Panc1 (cell line): ENCODE data around the gene MOV10L1. TPM values are rescaled to one million over a fixed set of nuclear protein-coding genes. Genes with fewer than 3 reads are reported as not detected.

Experiments
- ATAC-seq: fragments of 200-7000 bp; cut with Tn5 transposase; 2 replicates; pipeline ENCODE4 v1.9.1; 2020; ENCODE audit warnings: mild to moderate bottlenecking, moderate library complexity
- BruUV-seq: library from RNA; stranded (reverse); fragments of 400-500 nt; replicated peaks from 2 replicates; lab custom pipeline; 2021; lab: Mats Ljungman, UMichigan
- CTCF ChIA-PET: fragments of 300-600 bp; sonication (Branson Sonifier 250); formaldehyde crosslinking; loops from one replicate; lab custom pipeline; 2022; ENCODE audit warnings: antibody characterized with exemption; lab: Charles Lee
- POLR2A ChIA-PET: fragments of 300-600 bp; sonication (Branson Sonifier 250); formaldehyde crosslinking; loops from one replicate; lab custom pipeline; 2022; ENCODE audit warnings: antibody characterized with exemption; lab: Charles Lee
- DNase-seq: peaks from one replicate; pipeline ENCODE4 v3.0.0-alpha.2; 2010; ENCODE audit warnings: low read depth, low spot score
- H3K27ac ChIP-seq: 2 replicates; pipeline ENCODE4 v1.5.1; 2011; ENCODE audit warnings: mild to moderate bottlenecking, low read length, inconsistent platforms
- H3K27me3 ChIP-seq: fragments of 200-500 bp; sonication (Bioruptor generic); 2 replicates; pipeline ENCODE4 v1.6.0; 2014; ENCODE audit warnings: low read length, inconsistent platforms; ENCODE audit not compliant: control insufficient read depth, insufficient read depth
- H3K36me3 ChIP-seq: fragments of 200-500 bp; sonication (Bioruptor generic); 2 replicates; pipeline ENCODE4 v1.5.1; 2014; ENCODE audit warnings: inconsistent platforms, mild to moderate bottlenecking, low read length, moderate library complexity; ENCODE audit not compliant: control insufficient read depth, insufficient read depth
- H3K4me1 ChIP-seq: 2 replicates; pipeline ENCODE4 v1.5.1; 2011; ENCODE audit warnings: inconsistent platforms, mild to moderate bottlenecking, low read length, moderate library complexity; ENCODE audit not compliant: control insufficient read depth, insufficient read depth
- H3K4me3 ChIP-seq, 2 experiments: 2 replicates each; pipeline ENCODE4 v1.5.1; 2011 to 2012; ENCODE audit warnings: low read depth in 2 of 2, low read length in 2 of 2, mild to moderate bottlenecking in 2 of 2, inconsistent platforms in 1 of 2, moderate library complexity in 1 of 2
- H3K9me3 ChIP-seq: fragments of 200-500 bp; sonication (Bioruptor generic); 2 replicates; pipeline ENCODE4 v1.5.1; 2014; ENCODE audit warnings: low read depth, mild to moderate bottlenecking, inconsistent platforms, low read length, moderate library complexity; ENCODE audit not compliant: control insufficient read depth, insufficient read depth
- POLR2AphosphoS5 ChIP-seq: IDR thresholded peaks from 2 replicates; pipeline ENCODE4 v1.6.1; 2012; ENCODE audit warnings: mild to moderate bottlenecking, low read depth, low read length, moderate library complexity
- SIN3A ChIP-seq: IDR thresholded peaks from 2 replicates; pipeline ENCODE4 v1.6.1; 2012; ENCODE audit warnings: low read depth, mild to moderate bottlenecking, low read length, moderate library complexity, borderline replicate concordance; ENCODE audit not compliant: insufficient read depth
- TCF7L2 ChIP-seq: IDR thresholded peaks from 2 replicates; pipeline ENCODE4 v1.6.1; 2011; ENCODE audit warnings: mild to moderate bottlenecking, low read depth, low read length, inconsistent platforms
- in situ Hi-C: cut with HindIII; loops from 2 replicates; pipeline ENCODE4 v1.10.0; 2016; ENCODE audit warnings: low sequenced_read_pairs, low pct_unique_long_range_greater_than_20kb
- intact Hi-C: fragments of 100-400 bp; cut with micrococcal nuclease; formaldehyde crosslinking; loops from one replicate; pipeline ENCODE4 v1.10.0; 2022; ENCODE audit not compliant: unreplicated experiment
- total RNA-seq: library from RNA; stranded (reverse); gene quantifications from one replicate; pipeline ENCODE4 v1.2.1, GENCODE V29; 2021; ENCODE audit not compliant: unreplicated experiment
- TF ChIP-seq, protein P1 (sequence below): fragments of 450-650 bp; IDR thresholded peaks from 2 replicates; pipeline ENCODE4 v1.5.1; 2017; ENCODE audit warnings: mild to moderate bottlenecking
- TF ChIP-seq, protein P2 (sequence below), 2 experiments: IDR thresholded peaks; 2 replicates each; pipeline ENCODE4 v1.6.1; 2011 to 2012; ENCODE audit warnings: low read depth in 2 of 2, control low read depth in 1 of 2, low read length in 1 of 2, mild to moderate bottlenecking in 1 of 2, moderate library complexity in 1 of 2; ENCODE audit not compliant: insufficient read depth in 1 of 2

The MOV10L1 gene
- total RNA-seq, 1 experiment from 2014 or later: 0.10 TPM

DNA sequence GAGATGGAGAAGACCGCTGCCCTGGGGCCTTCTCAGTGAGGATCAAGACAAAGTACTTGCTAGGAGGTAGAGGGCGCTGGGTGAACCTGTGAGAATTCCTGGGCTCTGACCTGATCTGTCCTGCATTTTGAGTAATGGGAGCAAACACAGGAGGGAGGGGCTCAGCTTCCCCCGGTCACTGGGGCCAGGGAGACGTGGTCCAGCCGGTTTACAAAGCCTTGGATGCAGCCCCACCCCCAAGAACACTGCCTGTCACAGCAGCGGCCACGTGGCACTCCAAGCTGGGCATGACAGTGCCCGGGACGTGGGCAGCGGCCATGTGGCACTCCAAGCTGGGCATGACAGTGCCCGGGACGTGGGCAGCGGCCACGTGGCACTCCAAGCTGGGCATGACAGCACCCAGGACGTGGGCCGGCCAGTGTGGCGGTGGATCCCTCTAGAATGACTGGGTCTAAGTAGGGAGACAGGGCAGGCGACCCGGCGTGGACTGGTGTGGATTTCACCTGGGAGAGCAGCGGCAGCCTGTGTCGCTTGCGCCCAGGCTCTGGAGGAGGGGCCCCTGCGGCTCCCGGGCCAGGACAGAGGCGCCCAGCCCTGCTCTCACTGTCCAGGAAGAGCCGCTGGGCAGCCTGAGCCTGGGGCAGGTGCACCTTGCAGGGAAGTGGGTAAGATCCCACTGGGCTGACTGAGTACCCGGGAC lies 29.2 kb upstream of the MOV10L1 start:
- DNase-seq: no peak
- Histone ChIP-seq H3K36me3 (no peaks in the 10 kb centered on the region), H3K27ac (no peak overlapping the region), H3K27me3 (no peaks in the 10 kb centered on the region), H3K4me1 (no peaks in the 10 kb centered on the region), H3K9me3 (no peaks in the 10 kb centered on the region), H3K4me3 (no peak overlapping the region)
- no TSS peak for BruUV-seq
- ChIA-PET POLR2A (no interaction called here), CTCF (no interaction called here)
- TF ChIP-seq POLR2AphosphoS5 (no peak), TCF7L2 (no peak), SIN3A (no peak)
- TF ChIP-seq, protein P1, sequence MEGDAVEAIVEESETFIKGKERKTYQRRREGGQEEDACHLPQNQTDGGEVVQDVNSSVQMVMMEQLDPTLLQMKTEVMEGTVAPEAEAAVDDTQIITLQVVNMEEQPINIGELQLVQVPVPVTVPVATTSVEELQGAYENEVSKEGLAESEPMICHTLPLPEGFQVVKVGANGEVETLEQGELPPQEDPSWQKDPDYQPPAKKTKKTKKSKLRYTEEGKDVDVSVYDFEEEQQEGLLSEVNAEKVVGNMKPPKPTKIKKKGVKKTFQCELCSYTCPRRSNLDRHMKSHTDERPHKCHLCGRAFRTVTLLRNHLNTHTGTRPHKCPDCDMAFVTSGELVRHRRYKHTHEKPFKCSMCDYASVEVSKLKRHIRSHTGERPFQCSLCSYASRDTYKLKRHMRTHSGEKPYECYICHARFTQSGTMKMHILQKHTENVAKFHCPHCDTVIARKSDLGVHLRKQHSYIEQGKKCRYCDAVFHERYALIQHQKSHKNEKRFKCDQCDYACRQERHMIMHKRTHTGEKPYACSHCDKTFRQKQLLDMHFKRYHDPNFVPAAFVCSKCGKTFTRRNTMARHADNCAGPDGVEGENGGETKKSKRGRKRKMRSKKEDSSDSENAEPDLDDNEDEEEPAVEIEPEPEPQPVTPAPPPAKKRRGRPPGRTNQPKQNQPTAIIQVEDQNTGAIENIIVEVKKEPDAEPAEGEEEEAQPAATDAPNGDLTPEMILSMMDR: no peak
- TF ChIP-seq, protein P2, sequence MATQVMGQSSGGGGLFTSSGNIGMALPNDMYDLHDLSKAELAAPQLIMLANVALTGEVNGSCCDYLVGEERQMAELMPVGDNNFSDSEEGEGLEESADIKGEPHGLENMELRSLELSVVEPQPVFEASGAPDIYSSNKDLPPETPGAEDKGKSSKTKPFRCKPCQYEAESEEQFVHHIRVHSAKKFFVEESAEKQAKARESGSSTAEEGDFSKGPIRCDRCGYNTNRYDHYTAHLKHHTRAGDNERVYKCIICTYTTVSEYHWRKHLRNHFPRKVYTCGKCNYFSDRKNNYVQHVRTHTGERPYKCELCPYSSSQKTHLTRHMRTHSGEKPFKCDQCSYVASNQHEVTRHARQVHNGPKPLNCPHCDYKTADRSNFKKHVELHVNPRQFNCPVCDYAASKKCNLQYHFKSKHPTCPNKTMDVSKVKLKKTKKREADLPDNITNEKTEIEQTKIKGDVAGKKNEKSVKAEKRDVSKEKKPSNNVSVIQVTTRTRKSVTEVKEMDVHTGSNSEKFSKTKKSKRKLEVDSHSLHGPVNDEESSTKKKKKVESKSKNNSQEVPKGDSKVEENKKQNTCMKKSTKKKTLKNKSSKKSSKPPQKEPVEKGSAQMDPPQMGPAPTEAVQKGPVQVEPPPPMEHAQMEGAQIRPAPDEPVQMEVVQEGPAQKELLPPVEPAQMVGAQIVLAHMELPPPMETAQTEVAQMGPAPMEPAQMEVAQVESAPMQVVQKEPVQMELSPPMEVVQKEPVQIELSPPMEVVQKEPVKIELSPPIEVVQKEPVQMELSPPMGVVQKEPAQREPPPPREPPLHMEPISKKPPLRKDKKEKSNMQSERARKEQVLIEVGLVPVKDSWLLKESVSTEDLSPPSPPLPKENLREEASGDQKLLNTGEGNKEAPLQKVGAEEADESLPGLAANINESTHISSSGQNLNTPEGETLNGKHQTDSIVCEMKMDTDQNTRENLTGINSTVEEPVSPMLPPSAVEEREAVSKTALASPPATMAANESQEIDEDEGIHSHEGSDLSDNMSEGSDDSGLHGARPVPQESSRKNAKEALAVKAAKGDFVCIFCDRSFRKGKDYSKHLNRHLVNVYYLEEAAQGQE (IDR thresholded peaks at IDR 0.05; ENCODE audit: insufficient read depth in 1 of 2, low read depth in 2 of 2, low read length in 1 of 2): no peak
- no peak for ATAC-seq
- intact Hi-C loops (no loop called here), in situ Hi-C loops (no loop called here)

DNA sequence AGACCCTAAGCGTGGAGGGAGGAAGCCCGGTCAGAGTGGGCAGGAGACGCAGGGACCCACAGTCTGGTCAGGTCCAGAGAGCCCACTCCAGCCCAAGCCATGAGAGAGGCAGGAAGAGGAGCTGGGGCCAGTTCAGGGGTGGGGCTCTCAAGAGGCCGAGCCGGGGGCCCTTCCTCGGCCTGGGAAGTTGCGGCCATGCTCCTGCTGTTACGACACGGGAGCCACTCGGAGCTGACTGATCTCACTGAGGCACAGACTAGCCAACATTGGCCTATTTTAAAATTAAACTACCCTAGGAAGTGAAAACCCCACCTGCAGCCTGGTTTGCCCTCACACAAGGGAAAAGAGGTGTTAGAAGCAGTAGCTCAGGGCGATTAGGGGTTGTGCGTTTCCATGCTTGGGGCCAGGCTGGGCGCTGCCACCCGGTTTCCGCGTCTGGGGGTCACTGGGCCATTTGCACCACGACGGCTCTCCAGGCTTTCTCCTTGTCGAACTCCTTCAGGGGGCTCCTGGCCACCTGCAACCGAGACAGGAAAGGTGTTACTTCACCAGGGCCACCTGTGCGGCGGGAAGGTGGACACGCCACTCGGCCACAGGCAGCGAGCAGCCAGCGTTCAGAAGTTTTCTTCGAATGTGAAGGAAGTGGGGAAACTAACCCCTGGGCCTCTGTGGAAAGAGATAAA lies 28.5 kb upstream of the MOV10L1 start:
- DNase-seq (no peak), ATAC-seq (no peak)
- ChIA-PET POLR2A (no interaction called here), CTCF (no interaction called here)
- H3K27me3 ChIP-seq: no peaks in the 10 kb centered on the region
- no peak overlapping the region for H3K4me3 ChIP-seq
- no TSS peak for BruUV-seq
- H3K27ac ChIP-seq: no peak overlapping the region
- H3K9me3 ChIP-seq: no peaks in the 10 kb centered on the region
- TF ChIP-seq, protein P1: no peak
- TF ChIP-seq SIN3A (no peak), POLR2AphosphoS5 (no peak), TCF7L2 (no peak)
- TF ChIP-seq, protein P2 (IDR thresholded peaks at IDR 0.05; ENCODE audit: insufficient read depth in 1 of 2, low read depth in 2 of 2, low read length in 1 of 2): no peak
- no peaks in the 10 kb centered on the region for H3K36me3 ChIP-seq
- intact Hi-C loops: no loop called here
- in situ Hi-C loops: no loop called here
- H3K4me1 ChIP-seq: no peaks in the 10 kb centered on the region
